HK-2 (cell line): ENCODE data around the gene GPATCH2L.

Experiments used
- DNase-seq: peaks from one replicate; pipeline ENCODE4 v3.0.0-alpha.2; 2018; ENCODE audit not compliant: unreplicated experiment

GPATCH2L gene

GRCh38 chr14:76257111-76257803, 105.5 kb downstream of the GPATCH2L start:
- no peak for DNase-seq

- DNase-seq: no peak
These were observed 106.2 kb downstream of the GPATCH2L start for GRCh38 chr14:76257842-76258397.

- no peak for DNase-seq
These were observed 107.5 kb downstream of the GPATCH2L start for GRCh38 chr14:76259029-76259735.

- DNase-seq: no peak
These were observed 109.0 kb downstream of the GPATCH2L start for GRCh38 chr14:76260749-76261148.

GRCh38 chr14:76261371-76261811, 109.7 kb downstream of the GPATCH2L start:
- DNase-seq: no peak

GRCh38 chr14:76262641-76263040, 110.9 kb downstream of the GPATCH2L start:
- no peak for DNase-seq
